ENCODE measurements around the gene EPHA4.

The EPHA4 gene

DNA sequence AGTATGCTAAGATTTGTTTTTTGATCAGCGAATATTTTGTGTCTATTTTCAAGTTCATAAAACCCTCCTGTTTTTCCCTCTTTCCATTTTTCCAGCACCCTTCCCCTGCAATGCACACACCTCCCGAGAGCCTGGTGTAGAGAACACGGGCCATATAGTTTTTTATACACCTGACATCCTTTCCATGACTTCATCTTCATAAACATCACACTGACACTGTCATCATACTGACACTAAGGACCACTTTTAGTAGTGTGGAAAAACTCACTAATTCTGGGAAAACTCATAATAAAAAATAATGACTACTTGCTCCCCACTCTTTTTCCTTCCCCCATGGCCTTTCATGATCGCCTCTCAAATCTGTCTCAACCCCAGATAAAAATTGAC lies 70.2 kb downstream of the EPHA4 start:
- Histone ChIP-seq H3K4me3 (no peak overlapping the region), H3K9me3 (no peaks in the 10 kb centered on the region), H3K36me3 (replicated peaks) (peaks cover 8% of the 10 kb centered on the region; the same call in 1 of the 2 replicates), H3K4me1 (peaks cover 6% of the 10 kb centered on the region), H3K27me3 (ENCODE audit: low read depth) (no peaks in the 10 kb centered on the region)
- DNase-seq (ENCODE audit: low spot score in 2 of 2), result no peak
- in situ Hi-C loops (cut with MboI; ENCODE audit: low sequenced_read_pairs), result no loop called here

DNA sequence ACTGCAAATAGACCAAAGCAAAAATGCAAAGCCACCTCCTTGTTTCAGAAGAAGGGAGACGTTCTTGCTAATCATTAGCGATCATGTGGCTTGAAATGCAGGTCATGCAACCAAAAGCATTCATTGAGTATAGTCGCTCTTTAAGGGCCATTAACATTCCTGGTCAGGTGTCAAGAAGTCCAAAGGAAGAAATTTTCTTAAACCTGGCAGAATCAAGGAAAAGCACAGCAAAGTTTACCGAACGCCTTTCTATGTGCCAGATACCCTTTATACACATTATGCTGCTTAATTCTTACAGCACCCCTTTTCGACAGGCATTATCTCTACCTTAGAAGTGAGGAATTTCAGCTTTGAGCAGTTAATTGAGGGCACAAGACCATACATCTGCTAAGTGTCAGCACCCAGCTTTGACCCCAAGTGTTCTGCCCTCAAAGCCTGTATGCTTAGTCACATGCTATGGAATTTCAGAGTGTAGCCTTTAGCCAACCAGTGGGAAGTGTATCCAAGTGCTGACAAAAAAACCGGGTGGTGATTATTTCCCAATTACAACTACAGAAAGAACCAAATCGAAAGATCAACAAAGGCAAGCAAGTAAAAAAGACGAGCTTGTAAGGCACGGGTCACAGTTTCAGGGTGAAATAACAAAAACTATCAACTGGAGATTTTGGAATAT lies 70.8 kb downstream of the EPHA4 start:
- in situ Hi-C loops (cut with MboI; ENCODE audit: low sequenced_read_pairs), result no loop called here
- Histone ChIP-seq H3K4me1 (peaks cover 6% of the 10 kb centered on the region), H3K36me3 (replicated peaks) (peaks cover 8% of the 10 kb centered on the region; the same call in 1 of the 2 replicates), H3K9me3 (no peaks in the 10 kb centered on the region), H3K4me3 (no peak overlapping the region), H3K27me3 (ENCODE audit: low read depth) (no peaks in the 10 kb centered on the region)
- no peak for DNase-seq (ENCODE audit: low spot score in 2 of 2)

DNA sequence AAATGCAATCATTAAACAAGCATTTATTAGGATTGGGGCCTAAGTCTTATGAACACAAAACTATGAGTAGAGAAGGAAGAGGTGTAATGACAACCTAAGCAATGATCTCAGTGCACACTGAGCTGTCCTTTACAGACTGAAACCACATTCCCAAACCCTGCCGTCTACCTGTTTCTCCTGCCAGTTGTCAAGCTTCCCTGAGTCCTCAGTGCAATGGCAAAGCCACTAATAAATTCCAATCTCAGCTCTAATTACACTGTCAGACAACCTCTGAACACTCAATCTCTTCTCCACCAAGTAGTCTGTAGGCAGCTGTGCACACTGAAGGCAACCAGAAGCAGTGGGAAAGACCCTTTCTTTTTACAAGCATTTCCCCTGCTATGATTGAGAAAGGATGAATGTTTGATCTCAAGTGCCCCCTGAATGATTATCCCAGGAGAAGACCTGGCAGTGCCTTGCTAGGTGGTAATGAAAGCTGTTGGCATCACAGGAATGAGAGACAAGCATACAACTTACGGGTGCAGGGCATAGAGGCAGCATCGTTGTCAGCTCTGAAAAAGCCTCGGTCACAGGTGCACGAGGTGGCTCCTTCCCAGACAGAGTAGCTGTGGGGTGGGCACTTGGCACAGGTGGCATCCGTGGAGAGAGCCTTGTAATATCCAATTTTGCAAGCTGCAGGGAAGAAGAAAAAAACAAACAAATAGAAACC lies 71.4 kb downstream of the EPHA4 start:
- Histone ChIP-seq H3K9me3 (no peaks in the 10 kb centered on the region), H3K27me3 (ENCODE audit: low read depth) (no peaks in the 10 kb centered on the region), H3K4me1 (peaks cover 12% of the 10 kb centered on the region), H3K36me3 (replicated peaks) (peaks cover 8% of the 10 kb centered on the region; the same call in 1 of the 2 replicates), H3K4me3 (no peak overlapping the region)
- in situ Hi-C loops (cut with MboI; ENCODE audit: low sequenced_read_pairs), result no loop called here
- no peak for DNase-seq (ENCODE audit: low spot score in 2 of 2)

DNA sequence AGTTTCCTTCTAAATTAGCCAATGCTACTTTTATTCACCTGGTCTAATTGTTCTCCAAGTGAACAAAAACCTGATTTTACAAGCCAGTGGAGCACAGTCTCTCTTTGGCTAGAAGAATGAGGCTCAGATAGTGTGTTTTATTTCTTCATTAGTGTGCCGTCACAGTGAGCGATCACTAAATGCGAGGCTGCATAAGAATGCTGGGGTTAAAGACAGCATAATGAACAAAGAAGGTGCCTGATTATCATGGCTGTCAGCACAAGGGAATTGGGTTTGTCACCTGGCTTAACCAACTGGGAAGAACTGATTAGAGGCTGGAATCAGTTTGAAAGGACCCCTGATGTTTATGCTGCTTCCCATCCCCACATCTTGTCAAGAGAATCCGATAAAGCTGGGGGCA lies 76.4 kb downstream of the EPHA4 start:
- Histone ChIP-seq H3K9me3 (no peaks in the 10 kb centered on the region), H3K36me3 (replicated peaks) (peaks cover 7% of the 10 kb centered on the region), H3K4me1 (peaks cover 15% of the 10 kb centered on the region), H3K27me3 (ENCODE audit: low read depth) (no peaks in the 10 kb centered on the region), H3K4me3 (no peak overlapping the region)
- in situ Hi-C loops (cut with MboI; ENCODE audit: low sequenced_read_pairs), result no loop called here
- peak; percentile 38 to 60 for DNase-seq (ENCODE audit: low spot score in 2 of 2)

DNA sequence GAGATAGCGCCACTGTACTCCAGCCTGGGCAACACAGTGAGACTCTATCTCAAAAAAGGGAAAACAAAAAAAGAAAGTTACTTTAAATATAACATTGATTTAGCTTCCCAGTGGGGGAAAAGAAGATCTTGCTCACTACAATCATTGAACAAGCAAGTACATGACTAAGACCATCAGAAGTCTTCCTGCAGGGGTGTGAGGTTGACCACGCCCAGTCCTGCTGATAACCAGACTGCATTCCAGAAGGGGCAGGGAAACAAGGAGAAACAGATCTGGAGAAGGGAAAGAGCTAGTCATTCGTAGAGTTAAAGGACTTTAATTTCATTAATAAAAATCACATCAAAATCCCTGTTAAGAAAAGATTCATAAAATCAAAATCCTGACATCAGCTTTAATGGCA lies 77.5 kb downstream of the EPHA4 start:
- Histone ChIP-seq H3K4me3 (no peak overlapping the region), H3K27me3 (ENCODE audit: low read depth) (no peaks in the 10 kb centered on the region), H3K9me3 (no peaks in the 10 kb centered on the region), H3K4me1 (peaks cover 18% of the 10 kb centered on the region), H3K36me3 (replicated peaks) (peaks cover 2% of the 10 kb centered on the region; the same call in 1 of the 2 replicates)
- in situ Hi-C loops (cut with MboI; ENCODE audit: low sequenced_read_pairs), result no loop called here
- DNase-seq (ENCODE audit: low spot score in 2 of 2), result no peak

DNA sequence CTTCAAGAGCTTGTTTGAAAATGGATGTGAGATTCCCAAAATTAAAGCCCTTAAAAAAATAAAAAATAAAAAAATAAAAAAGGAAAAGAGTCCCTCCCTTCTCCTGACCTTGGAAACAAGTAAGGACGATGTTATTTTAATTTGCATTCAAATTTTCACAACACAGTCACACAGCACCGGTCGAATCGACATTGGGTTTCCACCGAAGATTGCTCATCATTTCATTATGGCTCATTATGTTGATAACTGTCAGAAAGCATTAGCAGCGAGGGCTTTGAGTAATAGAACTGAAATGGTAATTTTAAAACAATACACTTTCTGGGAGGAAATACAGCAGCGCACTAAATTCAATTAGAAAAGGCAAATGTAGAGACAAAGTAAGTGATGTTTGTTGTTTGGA lies 78.7 kb downstream of the EPHA4 start:
- H3K36me3 ChIP-seq (replicated peaks), result peaks cover 2% of the 10 kb centered on the region; the same call in 1 of the 2 replicates
- peaks cover 18% of the 10 kb centered on the region for H3K4me1 ChIP-seq
- in situ Hi-C loops (cut with MboI; ENCODE audit: low sequenced_read_pairs), result no loop called here
- no peak overlapping the region for H3K4me3 ChIP-seq
- no peaks in the 10 kb centered on the region for H3K9me3 ChIP-seq
- no peaks in the 10 kb centered on the region for H3K27me3 ChIP-seq (ENCODE audit: low read depth)
- no peak for DNase-seq (ENCODE audit: low spot score in 2 of 2)

DNA sequence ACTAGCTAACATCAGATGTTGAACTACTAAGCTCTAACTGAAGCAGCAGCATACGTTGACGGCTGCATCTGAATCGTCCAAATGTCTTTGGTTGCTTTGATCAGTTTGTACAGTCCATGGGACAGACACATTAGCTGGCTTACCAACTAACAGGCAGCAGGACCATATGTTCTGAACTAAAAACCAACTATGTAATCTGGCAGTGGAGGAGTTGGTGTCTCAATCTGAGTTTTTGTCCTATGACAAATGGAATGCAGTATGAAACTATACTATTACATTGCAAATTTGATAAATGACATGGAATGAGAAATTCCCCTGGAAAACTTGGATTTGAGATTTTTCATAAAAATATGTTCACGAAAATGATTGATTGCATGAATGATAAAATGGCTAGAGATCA lies 79.5 kb downstream of the EPHA4 start:
- Histone ChIP-seq H3K4me3 (no peak overlapping the region), H3K36me3 (replicated peaks) (peaks cover 2% of the 10 kb centered on the region; the same call in 1 of the 2 replicates), H3K27me3 (ENCODE audit: low read depth) (no peaks in the 10 kb centered on the region), H3K9me3 (no peaks in the 10 kb centered on the region), H3K4me1 (peaks cover 18% of the 10 kb centered on the region)
- no peak for DNase-seq (ENCODE audit: low spot score in 2 of 2)
- in situ Hi-C loops (cut with MboI; ENCODE audit: low sequenced_read_pairs), result no loop called here

DNA sequence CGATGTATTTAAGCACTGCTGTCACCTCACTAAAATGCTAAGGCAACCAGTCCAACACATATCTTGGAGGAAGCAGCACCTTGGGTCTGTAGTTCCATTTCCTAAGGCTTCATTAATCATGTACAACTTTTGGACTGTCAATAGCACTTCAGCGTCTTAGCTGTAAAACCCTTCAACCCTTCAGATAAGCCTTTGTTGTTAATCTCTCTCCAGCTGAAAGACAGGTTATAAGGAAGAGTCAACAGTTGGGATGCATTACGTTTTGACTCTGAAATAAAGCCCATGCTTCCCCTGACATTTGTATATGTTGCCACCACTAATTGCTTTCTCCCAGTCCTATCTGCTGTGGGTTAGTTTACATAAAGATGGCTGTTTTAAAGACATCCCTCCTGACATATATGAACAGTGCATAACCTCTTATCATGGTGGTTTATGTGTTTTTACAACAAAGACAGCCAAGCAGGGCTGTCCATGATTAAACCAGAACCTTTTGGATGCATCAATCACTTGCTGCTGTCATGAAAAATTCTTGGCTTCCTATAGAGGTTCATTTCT lies 81.5 kb downstream of the EPHA4 start:
- H3K27me3 ChIP-seq (ENCODE audit: low read depth), result no peaks in the 10 kb centered on the region
- in situ Hi-C loops (cut with MboI; ENCODE audit: low sequenced_read_pairs), result no loop called here
- no peaks in the 10 kb centered on the region for H3K9me3 ChIP-seq
- no peak for DNase-seq (ENCODE audit: low spot score in 2 of 2)
- peaks cover 2% of the 10 kb centered on the region; the same call in 1 of the 2 replicates for H3K36me3 ChIP-seq (replicated peaks)
- no peak overlapping the region for H3K4me3 ChIP-seq
- peaks cover 18% of the 10 kb centered on the region for H3K4me1 ChIP-seq

DNA sequence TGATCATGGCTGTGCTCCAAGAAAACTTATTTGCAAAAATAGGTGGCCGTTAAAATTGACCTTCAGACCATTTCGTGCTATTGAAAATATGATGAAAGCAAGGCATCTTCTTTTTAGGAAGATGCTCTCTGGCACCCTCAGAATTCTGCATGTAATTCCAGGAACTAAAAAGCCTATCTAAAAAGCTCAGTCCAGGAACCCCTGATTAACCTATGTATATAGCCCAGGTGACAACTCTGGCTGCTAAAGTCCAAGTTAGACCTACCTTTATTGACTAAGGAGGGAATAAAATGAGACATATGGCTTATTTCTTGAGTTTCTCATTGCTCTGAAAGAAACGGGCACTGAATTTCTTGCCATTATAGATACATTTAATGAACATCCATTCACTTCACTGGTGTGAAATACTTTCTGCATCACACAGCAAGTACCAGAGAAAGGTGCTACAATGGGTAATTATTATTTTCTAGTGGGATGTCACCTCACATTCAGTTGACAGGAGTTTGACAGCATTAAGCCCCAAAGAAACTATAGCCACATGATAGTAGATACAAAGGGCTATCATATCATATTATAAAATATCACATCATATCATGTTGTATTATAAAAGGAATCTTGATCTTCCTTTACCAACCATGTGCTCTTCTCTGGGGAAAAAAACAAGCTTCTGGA lies 83.8 kb downstream of the EPHA4 start:
- DNase-seq (ENCODE audit: low spot score in 2 of 2), result no peak
- H3K4me1 ChIP-seq, result peaks cover 16% of the 10 kb centered on the region
- 0 out of 2 replicates have a peak, but pooled peaks cover 2% of the 10 kb centered on the region for H3K36me3 ChIP-seq (replicated peaks)
- H3K27me3 ChIP-seq (ENCODE audit: low read depth), result no peaks in the 10 kb centered on the region
- H3K4me3 ChIP-seq, result no peak overlapping the region
- in situ Hi-C loops (cut with MboI; ENCODE audit: low sequenced_read_pairs), result no loop called here
- H3K9me3 ChIP-seq, result no peaks in the 10 kb centered on the region

DNA sequence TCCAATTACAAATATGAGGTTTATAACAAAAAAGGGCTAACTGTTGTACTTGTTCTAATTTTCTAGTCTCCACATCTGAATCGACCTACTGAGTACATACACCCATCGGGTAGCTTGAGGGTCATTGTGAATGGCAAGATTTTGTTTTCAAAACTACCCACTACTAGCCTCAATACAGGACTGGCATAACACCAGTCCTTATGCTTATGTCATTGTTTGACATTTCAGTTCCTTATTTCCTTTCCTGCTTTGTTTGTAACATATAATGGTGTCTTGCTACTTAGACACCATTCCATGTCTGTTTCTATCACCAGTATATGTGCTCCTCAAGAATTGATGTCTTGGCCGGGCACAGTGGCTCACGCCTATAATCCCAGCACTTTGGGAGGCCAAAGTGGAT lies 86.0 kb downstream of the EPHA4 start:
- Histone ChIP-seq H3K4me3 (no peak overlapping the region), H3K27me3 (ENCODE audit: low read depth) (no peaks in the 10 kb centered on the region), H3K4me1 (peaks cover 16% of the 10 kb centered on the region), H3K36me3 (replicated peaks) (no peaks in the 10 kb centered on the region; the same call in 1 of the 2 replicates), H3K9me3 (no peaks in the 10 kb centered on the region)
- DNase-seq (ENCODE audit: low spot score in 2 of 2), result no peak
- in situ Hi-C loops (cut with MboI; ENCODE audit: low sequenced_read_pairs), result no loop called here

DNA sequence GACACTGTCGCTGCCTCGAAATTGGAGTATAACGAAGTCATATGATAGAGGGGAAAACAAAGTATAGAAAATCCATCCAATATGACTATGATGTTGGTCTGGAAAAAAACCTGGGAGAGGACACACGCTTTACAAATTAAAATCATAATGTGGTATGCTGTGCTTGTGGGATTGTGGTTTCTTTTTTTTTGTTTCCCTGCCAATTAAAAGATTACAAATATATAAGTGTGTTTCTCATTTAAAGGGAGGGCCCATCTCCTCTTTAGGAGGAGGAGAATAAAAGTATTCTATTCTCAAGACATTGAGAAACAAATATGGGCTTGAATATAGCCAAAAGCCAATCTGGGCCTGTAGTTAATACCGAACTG lies 86.6 kb downstream of the EPHA4 start:
- no peaks in the 10 kb centered on the region; the same call in 1 of the 2 replicates for H3K36me3 ChIP-seq (replicated peaks)
- no peaks in the 10 kb centered on the region for H3K27me3 ChIP-seq (ENCODE audit: low read depth)
- no peak for DNase-seq (ENCODE audit: low spot score in 2 of 2)
- H3K9me3 ChIP-seq, result no peaks in the 10 kb centered on the region
- peaks cover 9% of the 10 kb centered on the region for H3K4me1 ChIP-seq
- in situ Hi-C loops (cut with MboI; ENCODE audit: low sequenced_read_pairs), result no loop called here
- no peak overlapping the region for H3K4me3 ChIP-seq

DNA sequence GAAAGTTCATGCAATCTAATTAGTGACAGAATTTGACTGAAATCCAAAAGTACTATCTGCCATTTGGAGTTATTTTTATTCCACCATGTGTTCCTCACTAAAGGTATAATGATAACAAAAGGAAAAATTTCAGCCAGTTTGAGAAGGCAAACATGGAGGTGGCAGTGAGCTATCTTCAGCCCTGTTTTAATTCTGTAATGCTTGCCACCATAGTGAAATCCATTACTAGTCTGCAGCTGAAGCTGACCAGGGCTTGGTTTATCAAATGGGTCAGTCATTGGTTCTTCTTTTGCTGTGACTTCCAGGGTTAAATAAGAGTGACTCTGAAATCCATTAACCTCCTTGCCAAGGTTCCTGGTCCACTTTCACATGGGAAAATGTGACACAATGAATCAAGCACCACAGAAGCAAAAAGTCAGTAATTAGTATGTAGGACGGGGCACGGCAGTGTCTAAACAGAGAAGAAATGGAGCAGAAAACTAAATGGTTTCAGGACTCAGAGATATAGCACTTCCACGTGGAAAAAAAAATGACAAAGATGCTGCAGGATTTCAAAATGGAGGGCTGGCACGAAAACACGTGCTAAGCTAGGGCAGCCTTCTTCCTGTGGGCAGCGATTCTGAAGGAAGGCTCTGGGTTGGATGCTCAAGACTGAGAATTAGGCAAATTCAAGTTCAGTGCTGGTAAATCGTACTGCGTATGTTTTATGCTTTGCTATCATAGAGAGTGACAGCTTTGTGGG lies 87.2 kb downstream of the EPHA4 start:
- H3K36me3 ChIP-seq (replicated peaks), result no peaks in the 10 kb centered on the region; the same call in 1 of the 2 replicates
- peaks cover 9% of the 10 kb centered on the region for H3K4me1 ChIP-seq
- in situ Hi-C loops (cut with MboI; ENCODE audit: low sequenced_read_pairs), result no loop called here
- no peak for DNase-seq (ENCODE audit: low spot score in 2 of 2)
- no peaks in the 10 kb centered on the region for H3K9me3 ChIP-seq
- H3K4me3 ChIP-seq, result no peak overlapping the region
- no peaks in the 10 kb centered on the region for H3K27me3 ChIP-seq (ENCODE audit: low read depth)

DNA sequence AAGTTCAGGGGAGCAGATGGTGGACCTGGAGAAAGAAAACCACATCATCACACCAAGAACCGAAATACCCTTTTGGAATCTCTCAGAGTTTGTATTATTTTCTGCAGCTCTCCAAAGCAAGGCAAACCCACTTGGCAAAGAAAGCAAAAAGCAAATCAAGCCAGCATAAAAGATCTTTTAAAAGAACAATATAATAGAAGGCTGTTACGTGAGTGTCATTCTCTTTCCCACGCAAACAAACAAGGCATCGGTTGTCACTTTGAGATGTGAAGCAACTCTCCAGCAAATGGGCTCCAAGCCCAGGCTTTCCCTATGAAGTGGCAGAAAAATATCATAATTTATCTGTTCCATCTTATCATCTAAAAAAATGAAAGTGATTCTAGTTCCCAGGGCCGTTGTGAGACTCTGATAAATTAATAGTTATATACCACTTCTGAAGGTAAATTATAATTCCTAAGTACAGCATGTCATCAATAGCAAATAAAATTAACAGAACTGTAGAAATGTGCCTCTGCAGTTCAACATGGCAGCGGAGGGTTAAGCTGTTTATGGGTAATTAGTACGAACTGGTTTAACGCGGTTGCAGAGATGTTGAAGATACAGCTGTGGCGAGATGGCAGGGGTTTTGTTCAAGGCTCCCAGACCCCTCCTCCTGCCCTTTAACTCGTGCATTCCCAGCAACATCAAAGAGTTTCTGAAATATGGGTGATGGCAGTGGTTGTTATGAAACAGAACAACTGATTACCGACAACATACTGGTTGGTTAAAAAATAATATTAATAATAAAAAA lies 89.2 kb downstream of the EPHA4 start:
- Histone ChIP-seq H3K4me1 (peaks cover 9% of the 10 kb centered on the region), H3K36me3 (replicated peaks) (no peaks in the 10 kb centered on the region; the same call in none of the 2 replicates), H3K4me3 (no peak overlapping the region), H3K9me3 (no peaks in the 10 kb centered on the region), H3K27me3 (ENCODE audit: low read depth) (no peaks in the 10 kb centered on the region)
- DNase-seq (ENCODE audit: low spot score in 2 of 2), result no peak
- in situ Hi-C loops (cut with MboI; ENCODE audit: low sequenced_read_pairs), result no loop called here

Measured in HAP-1 (cell line).